Natural killer cell (primary cell): Measurements from ENCODE around the gene NEK3. TPM values are rescaled to one million over a fixed set of nuclear protein-coding genes. Genes with fewer than 3 reads are reported as not detected.

ENCODE experiments used
- ATAC-seq, 3 donors: fragments of 150-1000 bp in 2 of 3; fragments of 200-7000 bp in 1 of 3; cut with Tn5 transposase; 1 replicate in 1 of 3; 2 replicates in 2 of 3; pipeline ENCODE4 v1.10.0; 2021; ENCODE audit warnings: mild to moderate bottlenecking in 2 of 3, moderate library complexity in 2 of 3
- DNase-seq, 2 donors: peaks; one replicate each; pipeline versions ENCODE4 v3.0.0 to v3.0.0-alpha.2; 2013 to 2021; ENCODE audit warnings: mixed read lengths in 1 of 2
- H3K27ac ChIP-seq: one replicate; pipeline ENCODE4 v1.5.1; 2013; ENCODE audit warnings: mild to moderate bottlenecking, low read length
- H3K27me3 ChIP-seq: one replicate; pipeline ENCODE4 v1.6.1; 2013; ENCODE audit warnings: low read length; ENCODE audit not compliant: control insufficient read depth, insufficient read depth
- H3K36me3 ChIP-seq: one replicate; pipeline ENCODE4 v1.6.1; 2013; ENCODE audit warnings: low read length; ENCODE audit not compliant: control insufficient read depth, insufficient read depth
- H3K4me1 ChIP-seq: one replicate; pipeline ENCODE4 v1.6.1; 2013; ENCODE audit warnings: low read length; ENCODE audit not compliant: control insufficient read depth, insufficient read depth
- H3K4me3 ChIP-seq: one replicate; pipeline ENCODE4 v1.5.1; 2013; ENCODE audit warnings: low read length
- H3K9me3 ChIP-seq: one replicate; pipeline ENCODE4 v1.6.1; 2013; ENCODE audit warnings: low read length; ENCODE audit not compliant: control insufficient read depth, insufficient read depth
- H3K27ac Mint-ChIP-seq, 2 donors: one replicate each; pipeline ENCODE4 v1.8.0; 2022; ENCODE audit warnings: mild to moderate bottlenecking in 2 of 2, mixed read lengths in 2 of 2, moderate library complexity in 1 of 2
- H3K27me3 Mint-ChIP-seq, 2 donors: one replicate each; pipeline ENCODE4 v1.8.0; 2022; ENCODE audit warnings: low read depth in 2 of 2, mixed read lengths in 2 of 2
- H3K36me3 Mint-ChIP-seq: one replicate; pipeline ENCODE4 v1.8.0; 2022; ENCODE audit warnings: mixed read lengths
- H3K4me1 Mint-ChIP-seq, 2 donors: one replicate each; pipeline ENCODE4 v1.8.0; 2022; ENCODE audit warnings: mixed read lengths in 2 of 2
- H3K4me3 Mint-ChIP-seq: one replicate; pipeline ENCODE4 v1.8.0; 2022; ENCODE audit warnings: mild to moderate bottlenecking, moderate library complexity, mixed read lengths
- H3K9me3 Mint-ChIP-seq, 2 donors: one replicate each; pipeline ENCODE4 v1.8.0; 2022; ENCODE audit warnings: mixed read lengths in 2 of 2
- WGBS: methylation state at CpG from one replicate; pipeline ENCODE4 v1.1.7; 2013; ENCODE audit warnings: missing lambda C conversion rate; ENCODE audit not compliant: insufficient coverage; 5-methylcytosine and 5-hydroxymethylcytosine counted together
- intact Hi-C: fragments of 100-400 bp; cut with micrococcal nuclease; formaldehyde crosslinking; loops from one replicate; pipeline ENCODE4 v1.14.2; 2022
- total RNA-seq, 4 donors: library from RNA; stranded (reverse); fragments of 120-200 nt in 1 of 4; gene quantifications; one replicate each; pipeline versions ENCODE4 v1.2.3 to v1.2.4, GENCODE V29; 2013 to 2022
- TF ChIP-seq, protein P1 (sequence below): fragments of 200-600 bp; IDR thresholded peaks from one replicate; pipeline ENCODE4 v1.8.0; 2022; ENCODE audit warnings: antibody characterized with exemption

Gene NEK3
- total RNA-seq, 3 donors from 2014 or later (not counting 1 experiment from before 2014, with no cell fraction given), result 7.5 to 15.2 (median 8.8) TPM

DNA sequence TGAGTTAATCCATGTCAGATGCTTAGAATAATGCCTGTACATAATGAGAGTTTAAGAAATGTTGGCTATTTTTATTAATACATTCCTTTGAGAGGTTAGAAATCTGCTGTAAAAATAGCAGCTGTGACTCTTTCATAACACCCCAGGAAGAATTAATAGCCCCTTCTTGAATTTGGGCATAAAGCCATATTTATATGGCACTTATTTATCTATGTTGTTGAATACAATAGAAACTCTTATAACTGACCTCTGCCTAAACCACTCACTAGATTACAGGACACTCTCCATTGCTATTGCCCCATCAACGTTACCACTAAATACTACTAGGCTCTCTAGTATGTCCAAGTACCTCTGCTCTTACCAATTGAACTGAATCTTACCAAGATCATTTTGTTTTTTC is 46.8 kb downstream of the NEK3 start:
- H3K36me3 ChIP-seq, result no peaks in the 10 kb centered on the region
- TF ChIP-seq, protein P1, sequence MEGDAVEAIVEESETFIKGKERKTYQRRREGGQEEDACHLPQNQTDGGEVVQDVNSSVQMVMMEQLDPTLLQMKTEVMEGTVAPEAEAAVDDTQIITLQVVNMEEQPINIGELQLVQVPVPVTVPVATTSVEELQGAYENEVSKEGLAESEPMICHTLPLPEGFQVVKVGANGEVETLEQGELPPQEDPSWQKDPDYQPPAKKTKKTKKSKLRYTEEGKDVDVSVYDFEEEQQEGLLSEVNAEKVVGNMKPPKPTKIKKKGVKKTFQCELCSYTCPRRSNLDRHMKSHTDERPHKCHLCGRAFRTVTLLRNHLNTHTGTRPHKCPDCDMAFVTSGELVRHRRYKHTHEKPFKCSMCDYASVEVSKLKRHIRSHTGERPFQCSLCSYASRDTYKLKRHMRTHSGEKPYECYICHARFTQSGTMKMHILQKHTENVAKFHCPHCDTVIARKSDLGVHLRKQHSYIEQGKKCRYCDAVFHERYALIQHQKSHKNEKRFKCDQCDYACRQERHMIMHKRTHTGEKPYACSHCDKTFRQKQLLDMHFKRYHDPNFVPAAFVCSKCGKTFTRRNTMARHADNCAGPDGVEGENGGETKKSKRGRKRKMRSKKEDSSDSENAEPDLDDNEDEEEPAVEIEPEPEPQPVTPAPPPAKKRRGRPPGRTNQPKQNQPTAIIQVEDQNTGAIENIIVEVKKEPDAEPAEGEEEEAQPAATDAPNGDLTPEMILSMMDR, result no peak
- Mint-ChIP-seq H3K4me3 (no peak overlapping the region), H3K27me3 (peaks cover 19 to 23% of the 10 kb centered on the region in 2 donors), H3K9me3 (no peaks in the 10 kb centered on the region), H3K4me1 (no peaks in the 10 kb centered on the region), H3K27ac (no peak overlapping the region), H3K36me3 (no peaks in the 10 kb centered on the region)
- peaks cover 5% of the 10 kb centered on the region for H3K27me3 ChIP-seq
- intact Hi-C loops, result no loop called here
- H3K4me3 ChIP-seq, result no peak overlapping the region
- H3K27ac ChIP-seq, result no peak overlapping the region
- WGBS, result 74% methylated on average over 1 of the region's 1 CpG
- no peak for DNase-seq
- no peaks in the 10 kb centered on the region for H3K4me1 ChIP-seq
- no peak for ATAC-seq
- H3K9me3 ChIP-seq, result no peaks in the 10 kb centered on the region

DNA sequence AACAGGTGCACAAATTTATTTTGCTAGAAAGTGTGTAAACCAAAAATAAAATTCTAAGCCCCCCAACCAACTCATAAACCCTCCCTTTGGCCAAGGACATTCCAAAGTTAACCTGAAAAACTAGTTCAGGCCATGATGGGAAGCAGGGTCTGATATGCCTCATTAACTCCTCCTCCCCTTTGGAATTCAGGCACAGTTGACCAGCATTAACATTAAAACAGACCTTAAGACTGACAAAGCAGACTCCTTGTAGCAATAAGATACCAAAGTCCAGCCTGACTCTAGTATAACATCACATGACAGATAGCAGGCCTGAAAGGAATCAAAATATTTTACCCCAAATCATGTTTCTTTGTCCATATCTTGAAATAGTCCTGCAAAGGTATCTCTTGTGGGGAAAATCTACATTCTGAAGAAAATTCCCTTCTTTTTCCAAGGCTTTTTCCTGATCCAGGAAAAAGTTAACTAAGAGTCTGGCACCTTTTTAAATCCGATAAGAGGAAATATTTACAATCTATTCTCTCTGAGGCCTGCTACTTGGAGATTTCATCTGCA is 50.2 kb downstream of the NEK3 start:
- intact Hi-C loops, result no loop called here
- no peaks in the 10 kb centered on the region for H3K36me3 ChIP-seq
- TF ChIP-seq, protein P1, result no peak
- Mint-ChIP-seq H3K27ac (no peak overlapping the region), H3K9me3 (no peaks in the 10 kb centered on the region), H3K36me3 (no peaks in the 10 kb centered on the region), H3K4me1 (no peaks in the 10 kb centered on the region), H3K4me3 (no peak overlapping the region), H3K27me3 (peaks cover 13 to 17% of the 10 kb centered on the region in 2 donors)
- peaks cover 5% of the 10 kb centered on the region for H3K27me3 ChIP-seq
- ATAC-seq, result no peak
- no peaks in the 10 kb centered on the region for H3K9me3 ChIP-seq
- H3K4me3 ChIP-seq, result no peak overlapping the region
- 87% methylated on average over 1 of the region's 1 CpG for WGBS
- H3K27ac ChIP-seq, result no peak overlapping the region
- no peaks in the 10 kb centered on the region for H3K4me1 ChIP-seq
- no peak for DNase-seq

DNA sequence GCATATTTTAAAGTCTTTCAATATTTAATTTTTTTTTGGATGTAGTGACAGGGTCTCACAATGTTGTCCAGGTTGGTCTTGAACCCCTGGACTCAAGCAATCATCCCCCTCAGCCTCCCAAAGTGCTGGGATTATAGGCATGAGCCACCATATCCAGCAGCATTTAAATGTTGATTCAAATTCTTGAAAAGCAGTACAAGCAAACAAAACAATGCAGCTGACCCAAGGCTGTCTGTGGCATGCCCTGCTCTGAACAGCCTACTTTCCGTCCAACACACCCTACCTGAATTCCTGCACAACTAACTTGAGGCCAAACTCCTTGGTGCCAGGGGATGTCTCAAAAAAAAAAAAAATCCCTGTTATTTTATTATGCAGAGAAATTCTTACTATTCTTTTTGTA is 53.6 kb downstream of the NEK3 start:
- Mint-ChIP-seq H3K9me3 (no peaks in the 10 kb centered on the region), H3K4me3 (no peak overlapping the region), H3K4me1 (no peaks in the 10 kb centered on the region), H3K27ac (no peak overlapping the region), H3K27me3 (peaks cover 0 to 5% of the 10 kb centered on the region in 2 donors), H3K36me3 (no peaks in the 10 kb centered on the region)
- DNase-seq (no peak), ATAC-seq (no peak)
- WGBS, result 100% methylated on average over 1 of the region's 1 CpG
- Histone ChIP-seq H3K27ac (no peak overlapping the region), H3K4me1 (no peaks in the 10 kb centered on the region), H3K27me3 (no peaks in the 10 kb centered on the region), H3K36me3 (no peaks in the 10 kb centered on the region), H3K9me3 (no peaks in the 10 kb centered on the region), H3K4me3 (no peak overlapping the region)
- TF ChIP-seq, protein P1, result no peak
- intact Hi-C loops, result no loop called here

DNA sequence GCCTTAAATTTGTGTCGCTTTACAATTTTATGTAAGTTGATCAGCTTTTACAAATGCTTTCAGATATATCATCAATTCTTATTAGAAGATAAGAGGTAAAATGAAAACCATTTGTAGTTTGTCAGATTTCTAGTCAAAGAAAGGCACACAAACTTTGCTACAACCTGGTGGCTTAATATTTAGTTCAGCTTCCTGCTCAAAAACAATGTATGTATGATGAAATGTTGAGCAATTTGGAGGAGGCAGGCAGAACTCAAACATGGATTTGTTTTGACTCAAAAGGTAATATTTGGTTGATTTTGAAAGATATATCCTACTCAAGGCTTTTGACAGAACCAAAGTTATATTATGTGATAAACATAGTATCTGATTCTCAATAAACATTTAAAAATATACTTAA is 54.8 kb downstream of the NEK3 start:
- intact Hi-C loops, result no loop called here
- H3K27me3 Mint-ChIP-seq, result peaks cover 0 to 2% of the 10 kb centered on the region in 2 donors
- no peak for DNase-seq
- Histone ChIP-seq H3K9me3 (no peaks in the 10 kb centered on the region), H3K4me3 (no peak overlapping the region), H3K27me3 (no peaks in the 10 kb centered on the region), H3K36me3 (no peaks in the 10 kb centered on the region), H3K27ac (no peak overlapping the region), H3K4me1 (no peaks in the 10 kb centered on the region)
- TF ChIP-seq, protein P1, result no peak
- H3K36me3 Mint-ChIP-seq, result no peaks in the 10 kb centered on the region
- no peak overlapping the region for H3K4me3 Mint-ChIP-seq
- no peak overlapping the region for H3K27ac Mint-ChIP-seq
- no peak for ATAC-seq
- no peaks in the 10 kb centered on the region for H3K9me3 Mint-ChIP-seq
- H3K4me1 Mint-ChIP-seq, result no peaks in the 10 kb centered on the region
- no CpG with 5 or more reads among the region's 1 CpG for WGBS
